ENCODE data around the gene ANK3.

DNA sequence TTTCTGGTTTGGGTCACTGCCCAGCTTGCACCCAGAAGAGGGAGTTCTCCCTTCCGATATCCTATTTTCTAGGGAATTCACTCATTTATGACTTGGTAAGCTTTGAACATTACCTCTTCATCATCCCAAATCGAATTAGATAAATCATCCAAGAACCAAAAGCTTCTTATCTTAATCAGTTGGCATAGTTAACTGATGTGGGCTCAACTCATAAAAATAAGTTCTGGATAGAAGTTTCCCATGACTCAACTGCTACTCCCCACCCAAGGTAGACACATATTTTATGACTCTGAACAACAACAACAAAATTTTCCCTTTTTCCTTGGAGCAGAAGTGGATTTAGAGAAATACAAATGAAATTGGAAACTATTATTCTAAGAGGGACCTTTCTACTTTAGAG is 380.4 kb downstream of the ANK3 start:
- TF ChIP-seq, protein P1, sequence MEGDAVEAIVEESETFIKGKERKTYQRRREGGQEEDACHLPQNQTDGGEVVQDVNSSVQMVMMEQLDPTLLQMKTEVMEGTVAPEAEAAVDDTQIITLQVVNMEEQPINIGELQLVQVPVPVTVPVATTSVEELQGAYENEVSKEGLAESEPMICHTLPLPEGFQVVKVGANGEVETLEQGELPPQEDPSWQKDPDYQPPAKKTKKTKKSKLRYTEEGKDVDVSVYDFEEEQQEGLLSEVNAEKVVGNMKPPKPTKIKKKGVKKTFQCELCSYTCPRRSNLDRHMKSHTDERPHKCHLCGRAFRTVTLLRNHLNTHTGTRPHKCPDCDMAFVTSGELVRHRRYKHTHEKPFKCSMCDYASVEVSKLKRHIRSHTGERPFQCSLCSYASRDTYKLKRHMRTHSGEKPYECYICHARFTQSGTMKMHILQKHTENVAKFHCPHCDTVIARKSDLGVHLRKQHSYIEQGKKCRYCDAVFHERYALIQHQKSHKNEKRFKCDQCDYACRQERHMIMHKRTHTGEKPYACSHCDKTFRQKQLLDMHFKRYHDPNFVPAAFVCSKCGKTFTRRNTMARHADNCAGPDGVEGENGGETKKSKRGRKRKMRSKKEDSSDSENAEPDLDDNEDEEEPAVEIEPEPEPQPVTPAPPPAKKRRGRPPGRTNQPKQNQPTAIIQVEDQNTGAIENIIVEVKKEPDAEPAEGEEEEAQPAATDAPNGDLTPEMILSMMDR (IDR thresholded peaks at IDR 0.05) = no peak
- no peak for TF ChIP-seq POLR2A (IDR thresholded peaks at IDR 0.05)

All from vagina (tissue), 2 donors.